ENCODE data around the gene PCMTD2. TPM values are rescaled to one million over a fixed set of nuclear protein-coding genes. Genes with fewer than 3 reads are reported as not detected.

The PCMTD2 gene
- total and polyA plus RNA-seq, 2 of the 13 experiments (the other 11 are each of a cell fraction or from before 2014, with no cell fraction given): 47.0 to 76.9 TPM

DNA sequence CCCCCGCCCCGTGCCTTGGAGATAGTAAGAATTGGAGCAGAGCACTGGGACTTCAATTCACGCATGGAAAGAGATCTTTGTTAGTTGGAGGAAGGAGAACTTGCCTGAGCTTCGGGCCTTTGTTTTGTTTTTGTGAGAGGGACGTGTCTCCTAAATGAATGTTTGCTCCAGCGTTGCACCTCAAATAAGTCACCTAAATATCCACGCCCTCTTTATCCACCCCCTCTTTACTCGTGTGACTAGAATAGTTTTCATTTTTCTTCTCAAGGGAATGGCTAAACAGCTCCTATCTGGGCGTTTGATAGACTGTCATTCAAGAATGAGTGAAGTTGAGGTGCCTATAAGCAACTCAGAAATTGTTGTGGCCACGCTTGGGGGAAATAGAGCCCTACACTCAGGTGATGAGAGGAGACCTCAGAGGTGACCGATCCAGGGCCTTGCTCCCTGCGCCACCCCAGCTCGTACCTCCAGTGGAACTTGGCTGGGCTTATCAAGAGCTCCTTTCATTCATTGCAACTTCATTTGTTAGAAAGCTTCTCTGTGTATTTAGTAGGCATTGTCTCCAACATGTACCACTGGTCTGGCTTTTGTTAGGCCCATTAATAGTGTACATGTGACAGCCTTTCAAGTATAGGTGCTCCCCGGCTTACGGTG lies 861 bp downstream of the PCMTD2 start (continued):
- TF ChIP-seq, protein P1, sequence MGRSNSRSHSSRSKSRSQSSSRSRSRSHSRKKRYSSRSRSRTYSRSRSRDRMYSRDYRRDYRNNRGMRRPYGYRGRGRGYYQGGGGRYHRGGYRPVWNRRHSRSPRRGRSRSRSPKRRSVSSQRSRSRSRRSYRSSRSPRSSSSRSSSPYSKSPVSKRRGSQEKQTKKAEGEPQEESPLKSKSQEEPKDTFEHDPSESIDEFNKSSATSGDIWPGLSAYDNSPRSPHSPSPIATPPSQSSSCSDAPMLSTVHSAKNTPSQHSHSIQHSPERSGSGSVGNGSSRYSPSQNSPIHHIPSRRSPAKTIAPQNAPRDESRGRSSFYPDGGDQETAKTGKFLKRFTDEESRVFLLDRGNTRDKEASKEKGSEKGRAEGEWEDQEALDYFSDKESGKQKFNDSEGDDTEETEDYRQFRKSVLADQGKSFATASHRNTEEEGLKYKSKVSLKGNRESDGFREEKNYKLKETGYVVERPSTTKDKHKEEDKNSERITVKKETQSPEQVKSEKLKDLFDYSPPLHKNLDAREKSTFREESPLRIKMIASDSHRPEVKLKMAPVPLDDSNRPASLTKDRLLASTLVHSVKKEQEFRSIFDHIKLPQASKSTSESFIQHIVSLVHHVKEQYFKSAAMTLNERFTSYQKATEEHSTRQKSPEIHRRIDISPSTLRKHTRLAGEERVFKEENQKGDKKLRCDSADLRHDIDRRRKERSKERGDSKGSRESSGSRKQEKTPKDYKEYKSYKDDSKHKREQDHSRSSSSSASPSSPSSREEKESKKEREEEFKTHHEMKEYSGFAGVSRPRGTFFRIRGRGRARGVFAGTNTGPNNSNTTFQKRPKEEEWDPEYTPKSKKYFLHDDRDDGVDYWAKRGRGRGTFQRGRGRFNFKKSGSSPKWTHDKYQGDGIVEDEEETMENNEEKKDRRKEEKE (IDR thresholded peaks at IDR 0.05): no peak
- TF ChIP-seq, protein P2, sequence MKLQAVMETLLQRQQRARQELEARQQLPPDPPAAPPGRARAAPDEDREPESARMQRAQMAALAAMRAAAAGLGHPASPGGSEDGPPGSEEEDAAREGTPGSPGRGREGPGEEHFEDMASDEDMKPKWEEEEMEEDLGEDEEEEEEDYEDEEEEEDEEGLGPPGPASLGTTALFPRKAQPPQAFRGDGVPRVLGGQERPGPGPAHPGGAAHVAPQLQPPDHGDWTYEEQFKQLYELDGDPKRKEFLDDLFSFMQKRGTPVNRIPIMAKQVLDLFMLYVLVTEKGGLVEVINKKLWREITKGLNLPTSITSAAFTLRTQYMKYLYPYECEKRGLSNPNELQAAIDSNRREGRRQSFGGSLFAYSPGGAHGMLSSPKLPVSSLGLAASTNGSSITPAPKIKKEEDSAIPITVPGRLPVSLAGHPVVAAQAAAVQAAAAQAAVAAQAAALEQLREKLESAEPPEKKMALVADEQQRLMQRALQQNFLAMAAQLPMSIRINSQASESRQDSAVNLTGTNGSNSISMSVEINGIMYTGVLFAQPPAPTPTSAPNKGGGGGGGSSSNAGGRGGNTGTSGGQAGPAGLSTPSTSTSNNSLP (IDR thresholded peaks at IDR 0.05; ENCODE audit: low read depth, low read length): no peak
- TF ChIP-seq GATA4 (IDR thresholded peaks at IDR 0.05; ENCODE audit: borderline replicate concordance, low read depth): 0 out of 2 replicates have a peak, but pooled peaks have one; percentile 24
- no peak for TF ChIP-seq SYNCRIP (IDR thresholded peaks at IDR 0.05; ENCODE audit: insufficient read depth, low read depth, low read length)
- no peak for TF ChIP-seq HDAC6 (IDR thresholded peaks at IDR 0.05; ENCODE audit: low read depth, low read length)
- TF ChIP-seq SMAD9 (CRISPR knock-in tag; IDR thresholded peaks at IDR 0.05): no peak
- TF ChIP-seq, protein P3, sequence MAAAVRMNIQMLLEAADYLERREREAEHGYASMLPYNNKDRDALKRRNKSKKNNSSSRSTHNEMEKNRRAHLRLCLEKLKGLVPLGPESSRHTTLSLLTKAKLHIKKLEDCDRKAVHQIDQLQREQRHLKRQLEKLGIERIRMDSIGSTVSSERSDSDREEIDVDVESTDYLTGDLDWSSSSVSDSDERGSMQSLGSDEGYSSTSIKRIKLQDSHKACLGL (CRISPR knock-in tag; IDR thresholded peaks at IDR 0.05): no peak
- TF ChIP-seq CREB1 (IDR thresholded peaks at IDR 0.05): no peak
- TF ChIP-seq CREB1 (CRISPR knock-in tag; IDR thresholded peaks at IDR 0.05): no peak
- no peak for TF ChIP-seq EP300 (IDR thresholded peaks at IDR 0.05; ENCODE audit: low read depth in 2 of 2, low read length in 2 of 2)
- no peak for TF ChIP-seq EP300 (CRISPR knock-in tag; IDR thresholded peaks at IDR 0.05; ENCODE audit: borderline replicate concordance)
- TF ChIP-seq STAT5B (CRISPR knock-in tag; IDR thresholded peaks at IDR 0.05): no peak
- TF ChIP-seq, protein P4, sequence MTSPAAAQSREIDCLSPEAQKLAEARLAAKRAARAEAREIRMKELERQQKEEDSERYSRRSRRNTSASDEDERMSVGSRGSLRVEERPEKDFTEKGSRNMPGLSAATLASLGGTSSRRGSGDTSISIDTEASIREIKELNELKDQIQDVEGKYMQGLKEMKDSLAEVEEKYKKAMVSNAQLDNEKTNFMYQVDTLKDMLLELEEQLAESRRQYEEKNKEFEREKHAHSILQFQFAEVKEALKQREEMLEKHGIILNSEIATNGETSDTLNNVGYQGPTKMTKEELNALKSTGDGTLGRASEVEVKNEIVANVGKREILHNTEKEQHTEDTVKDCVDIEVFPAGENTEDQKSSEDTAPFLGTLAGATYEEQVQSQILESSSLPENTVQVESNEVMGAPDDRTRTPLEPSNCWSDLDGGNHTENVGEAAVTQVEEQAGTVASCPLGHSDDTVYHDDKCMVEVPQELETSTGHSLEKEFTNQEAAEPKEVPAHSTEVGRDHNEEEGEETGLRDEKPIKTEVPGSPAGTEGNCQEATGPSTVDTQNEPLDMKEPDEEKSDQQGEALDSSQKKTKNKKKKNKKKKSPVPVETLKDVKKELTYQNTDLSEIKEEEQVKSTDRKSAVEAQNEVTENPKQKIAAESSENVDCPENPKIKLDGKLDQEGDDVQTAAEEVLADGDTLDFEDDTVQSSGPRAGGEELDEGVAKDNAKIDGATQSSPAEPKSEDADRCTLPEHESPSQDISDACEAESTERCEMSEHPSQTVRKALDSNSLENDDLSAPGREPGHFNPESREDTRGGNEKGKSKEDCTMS (CRISPR knock-in tag; conservative IDR thresholded peaks at IDR 0.05): no peak
- no peak for TF ChIP-seq KDM5B (CRISPR knock-in tag; IDR thresholded peaks at IDR 0.05; ENCODE audit: borderline replicate concordance)
- TF ChIP-seq, protein P5, sequence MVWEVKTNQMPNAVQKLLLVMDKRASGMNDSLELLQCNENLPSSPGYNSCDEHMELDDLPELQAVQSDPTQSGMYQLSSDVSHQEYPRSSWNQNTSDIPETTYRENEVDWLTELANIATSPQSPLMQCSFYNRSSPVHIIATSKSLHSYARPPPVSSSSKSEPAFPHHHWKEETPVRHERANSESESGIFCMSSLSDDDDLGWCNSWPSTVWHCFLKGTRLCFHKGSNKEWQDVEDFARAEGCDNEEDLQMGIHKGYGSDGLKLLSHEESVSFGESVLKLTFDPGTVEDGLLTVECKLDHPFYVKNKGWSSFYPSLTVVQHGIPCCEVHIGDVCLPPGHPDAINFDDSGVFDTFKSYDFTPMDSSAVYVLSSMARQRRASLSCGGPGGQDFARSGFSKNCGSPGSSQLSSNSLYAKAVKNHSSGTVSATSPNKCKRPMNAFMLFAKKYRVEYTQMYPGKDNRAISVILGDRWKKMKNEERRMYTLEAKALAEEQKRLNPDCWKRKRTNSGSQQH (CRISPR knock-in tag; IDR thresholded peaks at IDR 0.05; ENCODE audit: low read depth): 0 out of 2 replicates have a peak, but pooled peaks have one; percentile 63
- TF ChIP-seq ZNF781 (CRISPR knock-in tag; IDR thresholded peaks at IDR 0.05; ENCODE audit: borderline replicate concordance, not compliant biosample characterization): no peak
- TF ChIP-seq, protein P6, sequence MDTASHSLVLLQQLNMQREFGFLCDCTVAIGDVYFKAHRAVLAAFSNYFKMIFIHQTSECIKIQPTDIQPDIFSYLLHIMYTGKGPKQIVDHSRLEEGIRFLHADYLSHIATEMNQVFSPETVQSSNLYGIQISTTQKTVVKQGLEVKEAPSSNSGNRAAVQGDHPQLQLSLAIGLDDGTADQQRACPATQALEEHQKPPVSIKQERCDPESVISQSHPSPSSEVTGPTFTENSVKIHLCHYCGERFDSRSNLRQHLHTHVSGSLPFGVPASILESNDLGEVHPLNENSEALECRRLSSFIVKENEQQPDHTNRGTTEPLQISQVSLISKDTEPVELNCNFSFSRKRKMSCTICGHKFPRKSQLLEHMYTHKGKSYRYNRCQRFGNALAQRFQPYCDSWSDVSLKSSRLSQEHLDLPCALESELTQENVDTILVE (CRISPR knock-in tag; IDR thresholded peaks at IDR 0.05): no peak
- TF ChIP-seq DPF2 (CRISPR knock-in tag; IDR thresholded peaks at IDR 0.05; ENCODE audit: borderline replicate concordance, low read depth): no peak
- no peak for TF ChIP-seq ZNF234 (CRISPR knock-in tag; conservative IDR thresholded peaks at IDR 0.05)
